ENCODE data around the gene RFC2.
"Not testable (repeated sequence)": the region's sequence is repeated elsewhere in the genome, so short reads cannot be mapped to it uniquely, and the experiment has no call there.

Gene RFC2

DNA sequence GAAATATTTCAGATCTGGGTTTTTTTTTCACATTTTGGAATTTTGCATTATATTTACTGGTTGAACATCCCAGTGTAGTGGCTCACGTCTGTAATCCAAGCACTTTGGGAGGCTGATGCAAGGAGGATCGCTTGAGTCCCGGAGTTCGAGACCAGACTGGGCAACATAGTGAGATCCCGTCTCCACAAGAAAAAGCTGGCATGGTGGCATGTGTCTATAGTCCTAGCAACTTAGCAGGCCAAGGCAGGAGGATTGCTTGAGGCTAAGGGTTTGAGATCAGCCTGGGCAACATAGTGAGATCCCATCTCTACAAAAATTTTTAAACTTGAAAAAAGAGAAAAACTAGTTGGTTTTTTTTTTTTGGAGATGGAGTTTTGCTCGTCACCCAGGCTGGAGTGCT lies 6.0 kb downstream of the RFC2 start:
- no peak for DNase-seq (ENCODE audit: low read depth in 2 of 2)

DNA sequence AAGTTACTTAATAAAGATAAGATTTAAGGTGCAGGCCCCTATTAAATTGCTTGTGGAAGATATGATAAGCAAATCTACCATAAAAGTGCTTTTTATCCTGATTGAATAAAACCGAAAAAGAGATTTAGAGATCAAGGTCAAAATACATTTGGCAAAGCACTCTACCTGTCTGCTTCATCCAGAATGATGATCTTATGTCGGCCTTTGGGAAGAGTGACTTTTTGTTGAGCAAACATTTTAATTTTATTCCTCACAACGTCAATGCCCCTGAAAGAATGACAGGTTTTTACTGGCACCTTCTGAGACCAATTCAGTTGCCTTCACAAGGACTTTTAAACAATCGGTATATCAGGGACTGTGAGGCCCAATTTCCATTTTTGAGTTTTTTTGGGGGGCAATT lies 7.7 kb downstream of the RFC2 start:
- DNase-seq (ENCODE audit: low read depth in 2 of 2): no peak

DNA sequence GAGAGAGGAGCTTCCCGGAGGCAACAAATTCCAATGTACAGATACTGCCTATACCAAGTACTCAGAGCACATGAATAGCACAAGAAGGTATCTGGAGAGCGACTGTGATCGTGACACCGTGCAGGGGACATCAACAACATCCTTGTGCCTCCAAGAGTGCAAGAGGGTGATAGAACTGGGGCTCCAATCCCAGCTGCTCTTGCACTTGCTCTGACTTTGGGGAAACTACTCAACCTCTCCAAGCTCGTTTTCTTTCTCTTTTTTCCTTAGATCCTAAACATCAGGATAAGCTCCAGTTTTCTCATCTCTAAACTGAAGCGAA lies 12.1 kb downstream of the RFC2 start:
- no peak for DNase-seq (ENCODE audit: low read depth in 2 of 2)

DNA sequence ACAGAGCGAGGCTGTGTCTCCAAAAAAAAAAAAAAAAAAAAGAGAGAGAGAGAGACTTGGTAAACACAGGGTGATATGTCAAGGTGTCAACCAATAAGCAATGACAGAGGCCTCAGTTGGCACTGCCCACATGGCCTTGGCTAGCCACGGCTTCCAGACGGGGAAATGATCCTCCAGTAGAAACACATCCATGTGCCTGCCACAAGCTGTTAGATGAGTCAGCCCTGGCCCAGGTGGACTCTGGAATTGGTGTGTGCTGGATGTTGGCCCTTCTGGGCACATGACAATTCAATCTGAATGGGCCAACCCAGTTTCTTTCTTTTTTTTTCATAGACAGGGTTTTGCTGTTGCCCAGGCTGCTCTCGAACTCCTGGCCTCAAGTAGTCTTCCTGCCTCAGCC lies 13.7 kb downstream of the RFC2 start:
- no peak for DNase-seq (ENCODE audit: low read depth in 2 of 2)

DNA sequence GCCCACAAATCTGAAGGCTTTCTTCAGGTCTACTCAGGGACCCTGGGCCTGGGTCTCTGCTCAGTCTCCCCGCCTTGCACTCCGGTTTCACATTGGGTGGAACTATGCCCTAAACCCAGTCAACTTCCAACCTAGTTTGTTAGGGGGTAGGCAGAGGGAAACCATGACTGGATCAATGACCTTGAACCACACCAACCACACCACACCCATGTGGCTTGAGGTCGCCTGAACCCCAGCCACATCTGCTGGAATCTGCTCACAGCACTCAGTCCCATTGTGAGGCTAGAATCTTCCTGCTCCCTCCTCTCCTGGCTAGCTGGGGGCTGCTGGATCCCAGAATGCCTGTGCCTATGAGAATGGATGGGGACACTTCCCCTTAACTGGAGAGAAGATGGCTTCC lies 17.9 kb downstream of the RFC2 start:
- no peak for DNase-seq (ENCODE audit: low read depth in 2 of 2)

DNA sequence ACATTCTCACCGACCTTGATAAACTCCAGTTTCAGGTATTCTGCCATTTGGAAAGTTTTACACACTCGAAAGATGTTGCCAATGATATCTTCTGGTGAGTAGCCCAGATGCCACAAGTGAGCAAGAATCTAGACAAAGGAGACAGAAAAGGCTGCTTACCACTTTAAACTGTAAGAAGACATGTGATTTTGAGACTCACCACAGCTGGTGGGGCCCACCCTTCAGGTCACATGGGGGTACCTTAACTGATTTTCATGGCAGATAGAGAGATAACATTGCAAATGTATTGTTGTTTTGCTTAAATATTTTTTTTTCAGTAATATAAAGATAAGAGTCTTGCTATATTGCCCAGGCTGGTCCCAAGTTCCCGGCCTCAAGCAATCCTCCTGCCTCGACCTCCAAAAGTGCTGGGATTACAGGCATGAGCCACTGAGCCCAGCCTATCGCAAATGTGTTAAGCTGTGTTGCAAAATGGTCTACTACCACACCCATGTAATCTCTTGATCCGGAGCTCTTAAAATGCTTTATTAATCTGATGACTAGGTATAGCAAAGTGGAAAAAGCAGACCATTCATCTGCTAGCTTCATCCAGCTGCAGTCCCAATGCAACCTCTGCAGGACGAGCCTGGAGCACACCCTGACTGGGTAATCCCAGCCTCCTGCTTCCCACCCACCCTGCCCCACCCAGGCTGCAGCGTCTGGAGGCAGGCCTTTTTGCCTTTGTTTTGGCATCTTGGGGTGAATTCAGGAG lies 18.5 kb downstream of the RFC2 start:
- DNase-seq (ENCODE audit: low read depth in 2 of 2): no peak

DNA sequence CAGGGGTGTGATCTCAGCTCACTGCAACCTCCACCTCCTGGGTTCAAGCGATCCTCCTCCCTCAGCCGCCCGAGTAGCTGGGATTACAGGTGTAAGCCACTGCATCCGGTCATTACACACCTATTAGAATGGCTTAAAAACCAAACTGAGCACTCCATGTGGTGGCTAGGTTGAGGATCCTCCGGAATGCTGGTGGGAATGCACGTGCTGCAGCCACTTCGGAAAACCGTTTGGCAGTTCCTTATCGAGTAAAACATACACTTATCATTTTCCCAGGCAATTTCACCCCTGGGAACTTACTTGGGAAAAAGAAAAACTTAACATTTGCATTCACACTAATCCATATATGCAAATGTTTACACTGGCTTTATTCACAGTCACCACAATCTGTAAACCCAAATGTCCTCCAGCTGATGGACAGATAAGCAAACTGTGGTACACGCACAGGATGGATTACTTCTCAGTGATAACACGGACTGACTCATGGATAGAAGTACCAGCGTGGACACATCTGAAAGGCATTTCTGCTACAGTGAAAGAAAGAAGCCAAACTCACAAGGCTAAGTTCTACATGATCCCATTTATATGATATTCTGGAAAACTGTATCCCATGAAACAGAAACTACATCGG lies 20.4 kb downstream of the RFC2 start:
- DNase-seq (ENCODE audit: low read depth in 2 of 2): no peak

DNA sequence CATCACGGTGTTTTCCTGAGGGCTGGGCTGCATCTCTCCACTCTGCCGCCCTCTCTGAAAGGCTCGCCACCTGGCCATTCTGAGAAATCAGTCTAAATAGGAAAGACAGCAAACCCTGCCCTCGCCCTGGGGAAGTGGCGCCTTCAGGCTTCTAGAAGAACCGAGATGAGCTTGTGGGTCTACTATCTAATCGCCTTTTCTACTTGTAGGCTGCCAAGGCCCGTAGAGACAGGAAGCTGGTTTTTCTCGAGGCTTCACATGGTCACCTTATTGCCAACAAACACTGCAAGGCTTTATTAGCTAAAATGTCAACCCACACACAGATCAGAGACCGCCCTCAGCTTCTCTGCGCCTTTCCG lies 23.0 kb downstream of the RFC2 start:
- no peak for DNase-seq (ENCODE audit: low read depth in 2 of 2)

DNA sequence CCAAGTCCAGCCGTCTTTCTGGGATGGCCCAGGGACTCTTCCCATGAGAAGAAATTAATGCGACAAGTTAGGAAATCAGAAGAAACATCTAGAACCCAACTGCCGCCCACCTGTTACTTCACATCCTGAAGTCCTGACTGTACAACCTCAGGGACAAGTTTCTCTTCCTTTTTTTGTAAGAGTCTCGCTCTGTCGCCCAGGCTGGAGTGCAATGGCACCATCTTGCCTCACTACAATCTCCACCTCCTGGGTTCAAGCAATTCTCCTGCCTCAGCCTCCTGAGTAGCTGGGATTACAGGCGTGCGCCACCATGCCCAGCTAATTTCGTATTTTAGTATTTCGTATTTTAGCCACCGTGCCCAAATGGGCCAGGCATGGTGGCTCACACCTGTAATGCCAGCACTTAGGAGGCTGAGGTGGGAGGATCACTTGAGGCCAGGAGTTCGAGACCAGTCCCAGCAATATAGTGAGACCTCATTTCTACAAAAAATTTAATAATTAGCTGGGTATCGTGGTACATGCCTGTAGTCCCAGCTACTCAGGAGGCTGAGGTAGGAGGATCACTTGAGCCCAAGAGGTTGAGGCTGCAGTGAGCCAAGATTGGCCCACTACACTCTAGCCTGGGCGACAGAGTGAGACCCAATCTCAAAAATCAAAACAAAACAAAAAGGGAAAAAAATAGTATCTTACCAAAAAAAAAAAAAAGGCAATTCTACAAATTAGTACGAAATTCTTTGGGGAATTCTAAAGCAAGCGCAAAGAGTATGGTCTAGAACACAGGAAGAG lies 23.6 kb downstream of the RFC2 start:
- DNase-seq (ENCODE audit: low read depth in 2 of 2): no peak

DNA sequence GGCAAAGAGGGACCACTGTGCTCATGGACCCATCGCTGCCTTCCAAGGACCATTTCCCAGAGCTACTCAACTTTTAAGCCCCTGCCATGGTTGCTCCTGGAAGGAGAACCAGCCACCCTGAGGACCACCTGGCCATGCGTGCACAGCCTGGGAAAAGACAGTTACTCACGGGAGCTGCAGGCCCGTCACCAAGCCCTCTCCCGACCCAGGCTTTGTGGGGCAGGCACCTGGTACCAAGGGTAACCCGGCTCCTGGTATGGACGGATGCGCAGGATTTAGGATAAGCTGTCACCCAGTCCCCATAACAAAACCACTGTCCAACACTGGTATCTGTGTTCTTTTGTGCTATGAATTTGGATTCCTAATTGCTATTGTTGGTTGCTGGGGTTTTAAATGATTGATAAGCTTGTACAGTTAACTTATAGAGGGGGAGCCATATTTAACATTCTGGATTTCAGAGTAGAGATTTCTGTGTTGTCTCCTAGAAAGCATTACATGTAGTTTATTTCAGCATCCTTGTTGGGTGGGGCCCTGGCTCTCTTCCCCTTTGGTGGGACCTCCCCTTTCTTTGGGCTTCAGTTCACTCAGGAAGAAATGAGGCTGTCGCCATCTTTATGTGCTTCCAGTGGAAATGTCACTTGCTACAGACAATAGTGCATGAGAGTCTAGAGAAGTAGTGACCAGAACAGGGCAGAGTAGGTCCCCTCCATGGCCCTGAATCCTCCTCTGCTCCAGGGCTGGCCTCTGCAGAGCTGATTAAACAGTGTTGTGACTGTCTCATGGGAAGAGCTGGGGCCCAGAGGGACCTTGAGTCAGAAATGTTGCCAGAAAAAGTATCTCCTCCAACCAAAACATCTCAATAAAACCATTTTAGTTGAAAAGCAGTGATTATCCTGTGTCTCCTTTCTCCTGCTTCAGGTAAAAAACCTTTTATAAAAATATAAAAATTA lies 25.0 kb downstream of the RFC2 start:
- DNase-seq (ENCODE audit: low read depth in 2 of 2): no peak

DNA sequence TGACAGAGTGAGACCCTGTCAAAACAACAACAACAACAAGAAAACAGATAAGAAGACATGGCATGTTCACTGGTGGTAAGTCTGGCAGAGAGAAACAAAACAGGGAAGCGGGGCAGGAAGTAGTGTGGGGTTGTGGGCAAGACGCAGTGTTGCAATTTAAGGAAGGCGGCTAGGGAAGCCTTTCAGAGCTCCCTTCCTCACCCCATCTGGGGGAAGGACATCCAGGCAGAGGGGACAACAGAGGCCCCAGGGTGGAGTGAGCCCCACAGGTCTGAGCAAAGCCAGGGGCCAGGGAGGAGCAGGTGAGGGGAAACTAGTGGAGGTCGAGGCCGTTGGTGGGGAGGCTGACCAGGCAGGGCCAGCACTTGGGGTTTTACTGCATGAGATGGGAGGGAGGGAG lies 27.6 kb downstream of the RFC2 start:
- no peak for DNase-seq (ENCODE audit: low read depth in 2 of 2)

DNA sequence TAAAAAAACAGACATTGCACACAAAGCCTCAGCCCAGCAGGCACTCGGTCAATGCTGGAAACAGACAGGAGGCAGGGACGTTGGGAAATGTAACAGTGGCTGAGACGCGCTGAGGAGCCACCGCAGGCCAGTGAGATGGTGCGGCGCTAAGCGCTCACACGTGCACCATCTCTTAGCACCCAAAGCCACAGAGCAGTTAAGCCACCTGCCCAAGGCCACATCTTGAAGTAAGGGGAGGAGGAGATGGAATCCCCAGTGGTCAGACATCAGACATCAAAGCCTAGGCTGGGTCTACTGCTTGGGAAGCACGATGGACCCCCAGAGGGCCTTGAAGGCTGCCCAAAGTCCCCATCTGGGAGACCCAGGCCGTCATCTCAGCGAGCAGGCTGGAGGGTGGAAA lies 28.8 kb downstream of the RFC2 start:
- no peak for DNase-seq (ENCODE audit: low read depth in 2 of 2)

DNA sequence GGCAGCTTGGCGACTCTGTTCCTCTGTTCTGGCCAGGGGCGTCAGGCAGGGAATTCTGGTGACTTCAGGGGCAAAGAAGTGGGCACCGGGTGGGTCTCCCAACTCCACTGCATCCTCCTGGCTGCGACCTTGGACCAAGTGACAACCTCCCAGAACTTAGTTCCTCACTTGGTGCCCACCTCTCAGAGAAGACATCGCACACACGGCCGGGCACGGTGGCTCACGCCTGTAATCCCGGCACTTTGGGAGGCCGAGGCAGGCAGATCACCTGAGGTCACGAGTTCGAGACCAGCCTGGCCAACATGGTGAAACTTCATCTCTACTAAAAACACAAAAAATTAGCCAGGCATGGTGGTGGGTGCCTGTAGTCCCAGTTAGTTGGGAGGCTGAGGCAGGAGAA lies 29.3 kb downstream of the RFC2 start:
- DNase-seq (ENCODE audit: low read depth in 2 of 2): not testable (repeated sequence)

DNA sequence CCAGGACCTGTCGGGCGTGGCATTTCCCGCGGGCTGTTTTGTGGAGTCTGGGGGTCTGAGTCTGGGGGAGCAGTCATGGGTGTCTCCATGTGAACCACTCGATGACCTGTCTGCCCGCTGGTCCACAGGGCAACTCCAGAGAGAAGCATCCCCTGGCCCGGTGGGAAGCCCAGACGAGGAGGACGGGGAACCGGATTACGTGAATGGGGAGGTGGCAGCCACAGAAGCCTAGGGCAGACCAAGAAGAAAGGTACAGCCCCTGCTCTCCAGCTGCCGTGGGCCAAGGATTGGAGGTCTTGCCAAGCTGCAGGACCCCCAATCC lies 29.7 kb downstream of the RFC2 start:
- no peak for DNase-seq (ENCODE audit: low read depth in 2 of 2)

DNA sequence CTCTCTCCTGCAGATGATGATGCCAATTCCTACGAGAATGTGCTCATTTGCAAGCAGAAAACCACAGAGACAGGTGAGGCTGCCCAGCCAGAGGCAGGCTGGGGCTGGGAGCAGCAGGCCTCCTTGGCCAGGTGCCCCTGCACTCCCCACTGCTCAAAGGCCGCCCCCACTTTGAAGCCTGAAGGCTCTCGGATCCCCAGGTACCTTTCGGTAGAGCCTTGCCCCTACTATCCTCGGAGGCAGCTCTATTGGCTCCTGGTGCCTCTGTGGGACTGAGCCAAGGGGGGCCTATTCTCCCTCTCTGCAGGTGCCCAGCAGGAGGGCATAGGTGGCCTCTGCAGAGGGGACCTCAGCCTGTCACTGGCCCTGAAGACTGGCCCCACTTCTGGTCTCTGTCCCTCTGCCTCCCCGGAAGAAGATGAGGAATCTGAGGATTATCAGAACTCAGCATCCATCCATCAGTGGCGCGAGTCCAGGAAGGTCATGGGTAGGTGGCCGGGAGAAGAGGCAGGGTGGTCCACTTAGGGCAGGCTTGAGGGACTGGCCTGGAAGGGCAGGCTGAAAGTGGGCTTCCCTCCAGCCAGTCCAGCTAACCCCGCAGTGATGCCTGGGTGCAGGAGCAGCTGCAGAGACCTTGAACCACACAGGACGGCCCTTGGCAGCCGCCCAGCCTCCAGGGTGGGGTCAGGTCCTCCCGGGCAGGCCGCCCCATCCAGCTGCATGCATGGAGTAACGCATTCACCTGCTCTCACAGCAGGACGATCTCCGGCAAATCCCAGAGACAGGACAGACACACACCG lies 30.3 kb downstream of the RFC2 start:
- DNase-seq (ENCODE audit: low read depth in 2 of 2): no peak

DNA sequence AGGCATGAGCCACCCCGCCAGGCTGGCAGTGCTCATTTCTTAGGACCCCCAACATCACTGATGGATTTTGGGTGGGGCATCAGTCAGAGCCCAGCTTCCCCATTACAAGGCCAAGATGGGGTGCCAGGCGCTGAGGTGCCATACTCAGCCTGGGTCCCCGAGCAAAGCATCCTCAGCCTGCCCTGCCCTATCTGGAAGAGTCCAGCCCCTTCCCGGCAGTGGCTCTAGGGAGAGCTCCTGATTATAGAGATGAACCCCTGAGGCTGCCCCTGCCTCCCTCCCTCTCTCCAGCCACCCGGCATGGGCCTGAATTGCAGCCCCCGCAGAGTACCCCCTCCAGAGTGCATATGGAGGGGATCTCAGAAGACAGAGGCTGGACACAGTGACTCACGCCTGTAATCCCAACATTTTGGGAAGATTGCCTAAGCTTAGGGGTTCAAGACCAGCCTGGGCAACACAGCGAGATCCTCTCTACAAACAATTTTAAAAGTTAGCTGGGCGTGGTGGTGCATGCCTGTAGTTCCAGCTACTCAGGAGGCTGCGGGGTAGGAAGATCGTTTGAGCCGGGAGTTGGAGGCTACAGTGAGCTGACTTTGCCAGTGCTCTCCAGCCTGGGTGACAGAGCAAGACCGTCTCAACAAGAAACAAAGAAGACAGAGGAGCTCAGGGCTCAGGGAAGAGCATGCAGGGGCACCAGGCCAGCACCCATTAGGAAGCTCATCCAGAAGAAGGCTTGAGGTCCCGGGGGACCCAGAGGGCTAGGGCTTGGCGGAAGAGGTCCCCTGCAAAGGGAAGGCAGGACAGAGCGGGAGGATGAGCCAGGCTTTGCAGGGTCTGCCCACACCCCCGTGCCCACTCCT lies 31.1 kb downstream of the RFC2 start:
- DNase-seq (ENCODE audit: low read depth in 2 of 2): no peak

DNA sequence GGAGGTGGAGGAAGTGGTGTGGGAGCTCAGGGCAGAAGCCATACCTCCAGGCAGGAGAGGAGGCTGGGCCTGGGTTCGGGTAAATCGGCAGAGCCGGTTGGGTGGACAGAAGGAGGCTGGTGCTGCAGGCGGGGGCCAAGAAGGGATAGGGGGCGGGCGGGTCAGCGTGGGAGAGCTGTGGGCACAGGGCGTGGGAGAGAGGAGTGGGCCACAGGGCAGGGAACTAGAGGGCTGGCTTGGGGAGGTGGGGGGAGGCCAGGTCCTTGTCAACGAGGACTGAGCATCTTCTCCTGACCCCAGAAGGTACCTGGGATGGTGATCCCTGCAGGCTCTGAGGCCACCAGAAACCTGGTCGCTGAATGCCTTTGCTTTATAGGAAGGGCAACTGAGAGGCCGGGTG lies 32.5 kb downstream of the RFC2 start:
- DNase-seq (ENCODE audit: low read depth in 2 of 2): no peak

DNA sequence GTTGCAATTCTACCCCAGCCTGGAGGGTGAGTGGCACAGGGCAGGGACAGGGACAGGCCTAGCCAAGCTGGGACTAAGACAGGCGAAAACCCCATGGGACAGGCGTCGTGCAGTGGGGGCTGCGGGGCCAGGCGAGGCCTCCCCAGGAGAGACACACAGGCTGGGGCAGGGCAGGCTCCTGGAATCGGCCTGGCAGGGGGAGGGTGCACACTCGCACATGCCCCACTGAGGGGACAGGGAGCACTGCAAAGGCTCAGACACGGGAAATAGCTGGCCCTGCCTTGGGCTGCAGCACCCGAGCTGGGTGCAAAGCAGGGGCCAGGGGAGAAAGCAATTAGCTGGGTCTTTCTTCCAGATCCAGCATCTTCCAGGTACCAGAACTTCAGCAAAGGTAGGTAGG lies 34.0 kb downstream of the RFC2 start:
- DNase-seq (ENCODE audit: low read depth in 2 of 2): no peak

DNA sequence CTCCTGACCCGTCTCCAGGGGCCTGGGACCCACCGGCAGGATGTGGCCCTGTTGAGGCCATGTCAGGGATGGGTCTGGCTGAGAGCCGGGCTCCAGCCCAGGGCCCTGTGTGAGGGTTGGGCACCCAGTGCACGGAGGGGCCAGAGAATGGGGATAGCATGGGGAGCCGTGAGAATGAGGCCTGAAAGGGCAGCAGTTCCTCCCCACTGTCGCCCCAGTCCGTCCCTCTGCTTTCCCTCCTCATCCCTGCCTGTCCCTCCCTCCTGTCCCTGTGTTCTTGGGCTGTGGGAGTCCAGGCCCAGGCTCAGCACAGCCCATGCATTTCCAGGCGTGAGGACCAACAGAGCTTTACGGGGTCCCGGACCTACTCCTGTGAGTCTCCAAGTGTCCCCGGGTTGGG lies 34.8 kb downstream of the RFC2 start:
- DNase-seq (ENCODE audit: low read depth in 2 of 2): no peak

DNA sequence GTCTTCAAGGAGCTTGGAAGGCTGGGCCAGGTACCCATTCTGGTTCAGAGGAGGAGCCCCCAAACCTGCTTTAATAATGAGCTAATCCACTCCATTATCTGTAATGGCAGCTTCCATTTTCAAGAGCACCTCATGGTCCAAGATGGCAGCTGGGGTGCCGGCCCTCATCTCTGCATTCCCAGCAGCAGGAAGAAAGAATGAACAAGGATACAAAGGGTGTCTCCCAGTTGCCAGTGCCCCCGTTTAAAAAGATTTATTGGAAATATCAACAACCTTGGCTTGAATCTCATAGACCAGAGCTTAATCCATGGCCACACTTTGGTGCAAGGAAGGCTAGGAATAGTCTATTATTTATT lies 35.9 kb downstream of the RFC2 start:
- no peak for DNase-seq (ENCODE audit: low read depth in 2 of 2)
